IMR-90 (cell line): Measurements from ENCODE around the gene PRKACA. TPM values are rescaled to one million over a fixed set of nuclear protein-coding genes. Genes with fewer than 3 reads are reported as not detected.

Source experiments
- ATAC-seq: fragments of 200-7000 bp; cut with Tn5 transposase; 2 replicates; pipeline ENCODE4 v1.9.1; 2020; ENCODE audit warnings: low read depth, mild to moderate bottlenecking, moderate library complexity
- BruUV-seq: library from RNA; stranded (reverse); fragments of 400-500 nt; replicated peaks from 2 replicates; lab custom pipeline; 2021; lab: Mats Ljungman, UMichigan
- CTCF ChIA-PET: fragments of 300-600 bp; formaldehyde crosslinking; extraction: SDS; loops from one replicate; lab custom pipeline; 2021; ENCODE audit warnings: antibody characterized with exemption; lab: Yijun Ruan, JAX
- POLR2A ChIA-PET: fragments of 300-600 bp; sonication (Branson Sonifier 250); formaldehyde crosslinking; loops from one replicate; lab custom pipeline; 2022; ENCODE audit warnings: antibody characterized with exemption; ENCODE audit not compliant: unreplicated experiment; lab: Charles Lee
- DNase-seq: peaks from one replicate; pipeline ENCODE4 v3.0.0; 2013
- H2AFZ ChIP-seq: replicated peaks from 2 replicates; pipeline ENCODE3; 2013; ENCODE audit warnings: low read length, mild to moderate bottlenecking; ENCODE audit not compliant: poor library complexity
- H2AK5ac ChIP-seq: 2 replicates; pipeline ENCODE4 v1.6.1; 2013; ENCODE audit warnings: low read depth, low read length, inconsistent platforms
- H2AK9ac ChIP-seq: replicated peaks from 2 replicates; pipeline ENCODE3; 2013; ENCODE audit warnings: mild to moderate bottlenecking, low read depth, low read length, moderate library complexity; ENCODE audit not compliant: poor library complexity
- H2BK120ac ChIP-seq: 2 replicates; pipeline ENCODE4 v1.6.1; 2013; ENCODE audit warnings: low read depth, low read length, inconsistent platforms
- H2BK15ac ChIP-seq: 3 replicates; pipeline ENCODE4 v1.6.1; 2013; ENCODE audit warnings: low read depth, low read length, inconsistent platforms
- H2BK20ac ChIP-seq: 2 replicates; pipeline ENCODE4 v1.6.1; 2013; ENCODE audit warnings: low read depth, mild to moderate bottlenecking, inconsistent platforms, low read length, moderate library complexity
- H2BK5ac ChIP-seq: 2 replicates; pipeline ENCODE4 v1.6.1; 2013; ENCODE audit warnings: mild to moderate bottlenecking, low read depth, low read length, inconsistent platforms; ENCODE audit not compliant: poor library complexity, severe bottlenecking
- H3K14ac ChIP-seq: replicated peaks from 2 replicates; pipeline ENCODE4 v1.6.1; 2013; ENCODE audit warnings: low read depth, low read length, inconsistent platforms
- H3K18ac ChIP-seq: 2 replicates; pipeline ENCODE4 v1.6.1; 2013; ENCODE audit warnings: low read depth, low read length, control low read depth
- H3K23ac ChIP-seq: 2 replicates; pipeline ENCODE4 v1.6.1; 2013; ENCODE audit warnings: low read depth, low read length, inconsistent platforms
- H3K27ac ChIP-seq: 2 replicates; pipeline ENCODE4 v1.5.1; 2013; ENCODE audit warnings: mild to moderate bottlenecking, control low read depth, low read length; ENCODE audit not compliant: insufficient read depth
- H3K27me3 ChIP-seq: 2 replicates; pipeline ENCODE4 v1.6.1; 2013; ENCODE audit warnings: low read length; ENCODE audit not compliant: control insufficient read depth, insufficient read depth
- H3K36me3 ChIP-seq: 2 replicates; pipeline ENCODE4 v1.6.1; 2013; ENCODE audit warnings: low read length, mixed read lengths; ENCODE audit not compliant: control insufficient read depth, insufficient read depth
- H3K4ac ChIP-seq: 2 replicates; pipeline ENCODE4 v1.6.1; 2013; ENCODE audit warnings: low read depth, low read length, inconsistent platforms
- H3K4me1 ChIP-seq: 2 replicates; pipeline ENCODE4 v1.6.1; 2013; ENCODE audit warnings: low read length, mixed read lengths; ENCODE audit not compliant: control insufficient read depth, insufficient read depth
- H3K4me2 ChIP-seq: 2 replicates; pipeline ENCODE4 v1.6.1; 2013; ENCODE audit warnings: low read depth, mild to moderate bottlenecking, control low read depth, low read length, moderate library complexity
- H3K4me3 ChIP-seq: 2 replicates; pipeline ENCODE4 v1.5.1; 2013; ENCODE audit warnings: low read depth, mild to moderate bottlenecking, control low read depth, low read length, moderate library complexity; ENCODE audit not compliant: insufficient read depth
- H3K56ac ChIP-seq: 2 replicates; pipeline ENCODE4 v1.6.1; 2013; ENCODE audit warnings: low read length, inconsistent platforms; ENCODE audit not compliant: insufficient read depth; ENCODE audit errors: extremely low read depth
- H3K79me1 ChIP-seq, 2 experiments: 2 replicates each; pipeline ENCODE4 v1.6.1; 2013; ENCODE audit warnings: low read length in 2 of 2, inconsistent platforms in 1 of 2, low read depth in 1 of 2
- H3K9ac ChIP-seq: 2 replicates; pipeline ENCODE4 v1.6.1; 2013; ENCODE audit warnings: low read depth, low read length, control low read depth
- H3K9me1 ChIP-seq: 2 replicates; pipeline ENCODE4 v1.6.1; 2013; ENCODE audit warnings: low read length, inconsistent platforms; ENCODE audit not compliant: insufficient read depth
- H3K9me3 ChIP-seq: 2 replicates; pipeline ENCODE4 v1.6.1; 2013; ENCODE audit warnings: low read length; ENCODE audit not compliant: control insufficient read depth, insufficient read depth
- H4K20me1 ChIP-seq: 2 replicates; pipeline ENCODE4 v1.6.1; 2013; ENCODE audit warnings: low read length, inconsistent platforms; ENCODE audit not compliant: insufficient read depth
- H4K5ac ChIP-seq: 2 replicates; pipeline ENCODE4 v1.6.1; 2013; ENCODE audit warnings: mild to moderate bottlenecking, low read depth, low read length, control low read depth
- H4K8ac ChIP-seq, 2 experiments: 2 replicates each; pipeline ENCODE4 v1.6.1; 2013; ENCODE audit warnings: low read depth in 2 of 2, low read length in 2 of 2, control low read depth in 1 of 2, inconsistent platforms in 1 of 2
- H4K91ac ChIP-seq: 2 replicates; pipeline ENCODE4 v1.6.1; 2013; ENCODE audit warnings: low read depth, low read length, inconsistent platforms; ENCODE audit not compliant: insufficient read depth
- BHLHE40 ChIP-seq: fragments of 150-350 bp; IDR thresholded peaks from 2 replicates; pipeline ENCODE4 v1.6.1; 2016; ENCODE audit warnings: mild to moderate bottlenecking, low read depth, low read length
- CEBPB ChIP-seq: IDR thresholded peaks from 2 replicates; pipeline ENCODE4 v1.6.1; 2012; ENCODE audit warnings: low read depth, low read length, improper control_type of control experiment
- CHD1 ChIP-seq: IDR thresholded peaks from 2 replicates; pipeline ENCODE4 v1.6.1; 2012; ENCODE audit warnings: low read depth, low read length, improper control_type of control experiment
- FOS ChIP-seq: fragments of 150-350 bp; IDR thresholded peaks from 2 replicates; pipeline ENCODE4 v1.6.1; 2016; ENCODE audit warnings: low read depth, low read length
- MAFK ChIP-seq: IDR thresholded peaks from 2 replicates; pipeline ENCODE4 v1.6.1; 2012; ENCODE audit warnings: low read depth, low read length, improper control_type of control experiment
- MAZ ChIP-seq: IDR thresholded peaks from 2 replicates; pipeline ENCODE4 v1.6.1; 2012; ENCODE audit warnings: low read depth, mild to moderate bottlenecking, low read length, improper control_type of control experiment, moderate library complexity, borderline replicate concordance
- MXI1 ChIP-seq: IDR thresholded peaks from 2 replicates; pipeline ENCODE4 v1.6.1; 2012; ENCODE audit warnings: low read depth, mild to moderate bottlenecking, low read length, moderate library complexity, borderline replicate concordance
- NFE2L2 ChIP-seq: fragments of 150-350 bp; IDR thresholded peaks from 2 replicates; pipeline ENCODE4 v1.6.1; 2016; ENCODE audit warnings: low read depth, mild to moderate bottlenecking, low read length
- POLR2A ChIP-seq: IDR thresholded peaks from 2 replicates; pipeline ENCODE4 v1.6.1; 2012; ENCODE audit warnings: mild to moderate bottlenecking, low read depth, low read length
- RAD21 ChIP-seq: IDR thresholded peaks from 2 replicates; pipeline ENCODE4 v1.6.1; 2012; ENCODE audit warnings: low read length, improper control_type of control experiment
- RCOR1 ChIP-seq: IDR thresholded peaks from 2 replicates; pipeline ENCODE4 v1.6.1; 2012; ENCODE audit warnings: mild to moderate bottlenecking, low read length, improper control_type of control experiment; ENCODE audit not compliant: insufficient replicate concordance
- RFX5 ChIP-seq: IDR thresholded peaks from 2 replicates; pipeline ENCODE4 v1.8.0; 2012; ENCODE audit warnings: low read depth, mild to moderate bottlenecking, low read length, moderate library complexity
- SMC3 ChIP-seq: fragments of 150-350 bp; IDR thresholded peaks from 2 replicates; pipeline ENCODE4 v1.6.1; 2016; ENCODE audit warnings: low read depth, mild to moderate bottlenecking, antibody characterized with exemption, low read length, moderate library complexity
- WGBS, 2 experiments: methylation state at CpG; one replicate each; pipeline versions ENCODE4 v1.1.5 to v1.1.7; 2013; ENCODE audit warnings: missing lambda C conversion rate in 2 of 2; ENCODE audit not compliant: insufficient read length in 1 of 2; ENCODE audit errors: extremely low coverage in 2 of 2; 5-methylcytosine and 5-hydroxymethylcytosine counted together
- dilution Hi-C: fragments of 300-500 bp; cut with HindIII; formaldehyde crosslinking; loops from one replicate; pipeline ENCODE4 v1.14.3; 2018; ENCODE audit warnings: low sequenced_read_pairs; ENCODE audit not compliant: unreplicated experiment
- in situ Hi-C: fragments of 300-500 bp; cut with MboI; formaldehyde crosslinking; loops from 3 replicates; pipeline ENCODE4 v1.14.3; 2019; ENCODE audit warnings: low sequenced_read_pairs, inconsistent platforms, mixed read lengths
- intact Hi-C: fragments of 100-400 bp; cut with micrococcal nuclease; formaldehyde crosslinking; loops from 2 replicates; pipeline ENCODE4 v1.10.0; 2022
- polyA plus RNA-seq, 3 experiments: library from polyadenylated mRNA; depleted of rRNA; stranded (reverse); fragments of >200 nt; gene quantifications; 2 replicates each; pipeline ENCODE4 v1.2.3, GENCODE V29; 2012; ENCODE audit warnings: low replicate concordance in 1 of 3
- total RNA-seq: library from RNA; depleted of rRNA; stranded (reverse); fragments of >200 nt; gene quantifications from 2 replicates; pipeline ENCODE4 v1.2.3, GENCODE V29; 2012
- TF ChIP-seq, protein P1 (sequence below): conservative IDR thresholded peaks from 2 replicates; pipeline ENCODE4 v1.5.1; 2012; ENCODE audit warnings: mild to moderate bottlenecking, low read depth, low read length, improper control_type of control experiment
- TF ChIP-seq, protein P2 (sequence below): fragments of 150-350 bp; IDR thresholded peaks from 2 replicates; pipeline ENCODE4 v1.6.1; 2017; ENCODE audit warnings: mild to moderate bottlenecking, antibody characterized with exemption, low read length, low read depth
- TF ChIP-seq, protein P3 (sequence below): fragments of 150-350 bp; IDR thresholded peaks from 2 replicates; pipeline ENCODE4 v1.6.1; 2016; ENCODE audit warnings: low read depth, mild to moderate bottlenecking, low read length, moderate library complexity, borderline replicate concordance

PRKACA gene
- total and polyA plus RNA-seq, 2 of the 4 experiments (the other 2 are of a cell fraction) = 18.1 to 94.5 TPM

DNA sequence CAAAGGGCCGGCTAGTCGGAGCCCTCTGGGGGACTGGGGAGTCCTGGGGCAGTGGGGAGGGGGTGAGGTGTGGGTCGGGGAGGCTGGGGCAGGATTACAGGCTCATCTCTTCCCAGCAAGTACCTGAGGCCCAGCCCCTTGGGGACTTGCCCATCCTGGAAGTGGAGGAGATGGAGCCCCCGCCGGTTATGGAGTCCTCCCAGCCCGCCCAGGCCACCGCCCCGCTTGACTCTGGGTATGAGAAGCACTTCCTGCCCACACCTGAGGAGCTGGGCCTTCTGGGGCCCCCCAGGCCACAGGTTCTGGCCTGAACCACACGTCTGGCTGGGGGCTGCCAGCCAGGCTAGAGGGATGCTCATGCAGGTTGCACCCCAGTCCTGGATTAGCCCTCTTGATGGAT, 65.6 kb downstream of the PRKACA start:
- Histone ChIP-seq H3K4me1 (no peaks in the 10 kb centered on the region), H4K20me1 (no peaks in the 10 kb centered on the region), H3K4ac (no peak overlapping the region), H2BK120ac (no peak overlapping the region), H3K36me3 (no peaks in the 10 kb centered on the region), H3K4me2 (no peak overlapping the region), H4K91ac (no peak overlapping the region), H2AK9ac (no peak overlapping the region), H2AFZ (no peak overlapping the region), H3K23ac (no peak overlapping the region), H2BK20ac (no peak overlapping the region), H2BK15ac (no peak overlapping the region), H2AK5ac (no peak overlapping the region), H3K79me1 (no peaks in the 10 kb centered on the region), H3K9ac (no peak overlapping the region), H4K5ac (no peak overlapping the region), H4K8ac (no peak overlapping the region), H3K9me3 (peaks cover 2% of the 10 kb centered on the region; the same call in 1 of the 2 replicates), H3K56ac (no peak overlapping the region), H3K9me1 (no peaks in the 10 kb centered on the region), H3K14ac (no peak overlapping the region), H3K4me3 (no peak overlapping the region), H3K18ac (no peak overlapping the region), H3K27ac (no peak overlapping the region), H2BK5ac (no peak overlapping the region), H3K27me3 (peaks cover 13% of the 10 kb centered on the region; the same call in 1 of the 2 replicates)
- POLR2A ChIA-PET = no interaction called here
- in situ Hi-C loops (no loop called here), intact Hi-C loops (no loop called here), dilution Hi-C loops (no loop called here)
- ATAC-seq = no peak
- DNase-seq = no peak
- 27% methylated on average over 2 of the region's 9 CpGs; no CpG with 5 or more reads in 1 of the 2 experiments for WGBS, 2 experiments
- CTCF ChIA-PET = no interaction called here
- BruUV-seq = no TSS peak
- TF ChIP-seq NFE2L2 (no peak), RAD21 (no peak), RCOR1 (no peak), MAFK (no peak), CEBPB (no peak), FOS (no peak), MXI1 (no peak), POLR2A (no peak), SMC3 (no peak), RFX5 (no peak), MAZ (no peak), BHLHE40 (no peak), CHD1 (no peak)
- TF ChIP-seq, protein P1, sequence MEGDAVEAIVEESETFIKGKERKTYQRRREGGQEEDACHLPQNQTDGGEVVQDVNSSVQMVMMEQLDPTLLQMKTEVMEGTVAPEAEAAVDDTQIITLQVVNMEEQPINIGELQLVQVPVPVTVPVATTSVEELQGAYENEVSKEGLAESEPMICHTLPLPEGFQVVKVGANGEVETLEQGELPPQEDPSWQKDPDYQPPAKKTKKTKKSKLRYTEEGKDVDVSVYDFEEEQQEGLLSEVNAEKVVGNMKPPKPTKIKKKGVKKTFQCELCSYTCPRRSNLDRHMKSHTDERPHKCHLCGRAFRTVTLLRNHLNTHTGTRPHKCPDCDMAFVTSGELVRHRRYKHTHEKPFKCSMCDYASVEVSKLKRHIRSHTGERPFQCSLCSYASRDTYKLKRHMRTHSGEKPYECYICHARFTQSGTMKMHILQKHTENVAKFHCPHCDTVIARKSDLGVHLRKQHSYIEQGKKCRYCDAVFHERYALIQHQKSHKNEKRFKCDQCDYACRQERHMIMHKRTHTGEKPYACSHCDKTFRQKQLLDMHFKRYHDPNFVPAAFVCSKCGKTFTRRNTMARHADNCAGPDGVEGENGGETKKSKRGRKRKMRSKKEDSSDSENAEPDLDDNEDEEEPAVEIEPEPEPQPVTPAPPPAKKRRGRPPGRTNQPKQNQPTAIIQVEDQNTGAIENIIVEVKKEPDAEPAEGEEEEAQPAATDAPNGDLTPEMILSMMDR = no peak
- TF ChIP-seq, protein P2, sequence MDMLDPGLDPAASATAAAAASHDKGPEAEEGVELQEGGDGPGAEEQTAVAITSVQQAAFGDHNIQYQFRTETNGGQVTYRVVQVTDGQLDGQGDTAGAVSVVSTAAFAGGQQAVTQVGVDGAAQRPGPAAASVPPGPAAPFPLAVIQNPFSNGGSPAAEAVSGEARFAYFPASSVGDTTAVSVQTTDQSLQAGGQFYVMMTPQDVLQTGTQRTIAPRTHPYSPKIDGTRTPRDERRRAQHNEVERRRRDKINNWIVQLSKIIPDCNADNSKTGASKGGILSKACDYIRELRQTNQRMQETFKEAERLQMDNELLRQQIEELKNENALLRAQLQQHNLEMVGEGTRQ = no peak
- TF ChIP-seq, protein P3, sequence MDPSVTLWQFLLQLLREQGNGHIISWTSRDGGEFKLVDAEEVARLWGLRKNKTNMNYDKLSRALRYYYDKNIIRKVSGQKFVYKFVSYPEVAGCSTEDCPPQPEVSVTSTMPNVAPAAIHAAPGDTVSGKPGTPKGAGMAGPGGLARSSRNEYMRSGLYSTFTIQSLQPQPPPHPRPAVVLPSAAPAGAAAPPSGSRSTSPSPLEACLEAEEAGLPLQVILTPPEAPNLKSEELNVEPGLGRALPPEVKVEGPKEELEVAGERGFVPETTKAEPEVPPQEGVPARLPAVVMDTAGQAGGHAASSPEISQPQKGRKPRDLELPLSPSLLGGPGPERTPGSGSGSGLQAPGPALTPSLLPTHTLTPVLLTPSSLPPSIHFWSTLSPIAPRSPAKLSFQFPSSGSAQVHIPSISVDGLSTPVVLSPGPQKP = no peak
